CD14-positive monocyte (primary cell): ENCODE data around the gene CD34. TPM values are rescaled to one million over a fixed set of nuclear protein-coding genes. Genes with fewer than 3 reads are reported as not detected.

Experiments
- DNase-seq, 3 donors: peaks; one replicate each; pipeline ENCODE4 v3.0.0-alpha.2; 2011 to 2022
- H2AFZ ChIP-seq: 2 replicates; pipeline ENCODE4 v1.6.0; 2012; ENCODE audit warnings: mild to moderate bottlenecking, low read depth, low read length, inconsistent platforms; ENCODE audit not compliant: insufficient read depth, poor library complexity, severe bottlenecking
- H3K27ac ChIP-seq, 2 donors: 1 replicate in 1 of 2; 2 replicates in 1 of 2; pipeline ENCODE4 v1.5.1; 2012 to 2013; ENCODE audit warnings: low read length in 2 of 2, control low read depth in 1 of 2, inconsistent platforms in 1 of 2, low read depth in 1 of 2, mild to moderate bottlenecking in 1 of 2
- H3K27me3 ChIP-seq, 2 donors: one replicate each; pipeline versions ENCODE4 v1.6.0 to v1.6.1; 2011 to 2013; ENCODE audit warnings: low read length in 2 of 2; ENCODE audit not compliant: control insufficient read depth in 2 of 2, insufficient read depth in 2 of 2
- H3K36me3 ChIP-seq, 2 donors: replicated peaks in 1 of 2; 1 replicate in 1 of 2; 2 replicates in 1 of 2; pipeline versions ENCODE4 v1.5.1 to v1.6.1; 2012 to 2013; ENCODE audit warnings: low read length in 2 of 2, control low read depth in 1 of 2, inconsistent platforms in 1 of 2, mild to moderate bottlenecking in 1 of 2; ENCODE audit not compliant: insufficient read depth in 2 of 2, control insufficient read depth in 1 of 2
- H3K4me1 ChIP-seq, 2 donors: 1 replicate in 1 of 2; 2 replicates in 1 of 2; pipeline versions ENCODE4 v1.5.1 to v1.6.1; 2012 to 2013; ENCODE audit warnings: low read length in 2 of 2, control low read depth in 1 of 2, inconsistent platforms in 1 of 2, mild to moderate bottlenecking in 1 of 2, moderate library complexity in 1 of 2; ENCODE audit not compliant: insufficient read depth in 2 of 2, control insufficient read depth in 1 of 2
- H3K4me2 ChIP-seq: replicated peaks from 2 replicates; pipeline ENCODE3; 2012; ENCODE audit warnings: low read length, moderate library complexity, mild to moderate bottlenecking; ENCODE audit not compliant: poor library complexity, severe bottlenecking; ENCODE audit errors: extremely low read depth
- H3K4me3 ChIP-seq, 3 experiments: fragments of 200-600 bp in 1 of 3; sonication (generic) in 1 of 3; replicated peaks in 1 of 3; 1 replicate in 2 of 3; 2 replicates in 1 of 3; pipeline ENCODE4 v1.5.1; 2011 to 2013; ENCODE audit warnings: low read length in 3 of 3, mild to moderate bottlenecking in 3 of 3, control low read depth in 2 of 3, low read depth in 2 of 3, inconsistent platforms in 1 of 3, moderate library complexity in 1 of 3
- H3K79me2 ChIP-seq: 2 replicates; pipeline ENCODE4 v1.6.0; 2012; ENCODE audit warnings: mild to moderate bottlenecking, control low read depth, inconsistent platforms, low read length, moderate library complexity; ENCODE audit not compliant: insufficient read depth
- H3K9ac ChIP-seq: 2 replicates; pipeline ENCODE4 v1.6.0; 2017; ENCODE audit warnings: low read length, mild to moderate bottlenecking; ENCODE audit not compliant: insufficient read depth, poor library complexity, severe bottlenecking
- H3K9me3 ChIP-seq, 2 donors: replicated peaks in 1 of 2; 1 replicate in 1 of 2; 2 replicates in 1 of 2; pipeline versions ENCODE4 v1.5.1 to v1.6.1; 2012 to 2013; ENCODE audit warnings: low read length in 2 of 2, control low read depth in 1 of 2; ENCODE audit not compliant: control insufficient read depth in 1 of 2, insufficient read depth in 1 of 2
- H4K20me1 ChIP-seq: 2 replicates; pipeline ENCODE4 v1.6.0; 2012; ENCODE audit warnings: mild to moderate bottlenecking, low read length, control low read depth, moderate library complexity; ENCODE audit not compliant: insufficient read depth
- H3K27ac Mint-ChIP-seq, 7 donors: one replicate each; pipeline ENCODE4 v1.8.0; 2020; ENCODE audit warnings: mild to moderate bottlenecking in 7 of 7, mixed read lengths in 7 of 7, moderate library complexity in 6 of 7, inconsistent platforms in 2 of 7
- H3K27me3 Mint-ChIP-seq, 3 donors: one replicate each; pipeline ENCODE4 v1.8.0; 2021 to 2022; ENCODE audit warnings: low read depth in 3 of 3, mild to moderate bottlenecking in 3 of 3, mixed read lengths in 3 of 3, moderate library complexity in 3 of 3, inconsistent platforms in 1 of 3
- H3K36me3 Mint-ChIP-seq, 2 donors: one replicate each; pipeline ENCODE4 v1.8.0; 2020; ENCODE audit warnings: mixed read lengths in 2 of 2, inconsistent platforms in 1 of 2, mild to moderate bottlenecking in 1 of 2
- H3K4me1 Mint-ChIP-seq: one replicate; pipeline ENCODE4 v1.8.0; 2020; ENCODE audit warnings: mild to moderate bottlenecking, mixed read lengths
- H3K4me3 Mint-ChIP-seq, 2 donors: one replicate each; pipeline ENCODE4 v1.8.0; 2020; ENCODE audit warnings: mild to moderate bottlenecking in 2 of 2, mixed read lengths in 2 of 2, moderate library complexity in 1 of 2
- H3K9me3 Mint-ChIP-seq, 7 donors: one replicate each; pipeline ENCODE4 v1.8.0; 2020 to 2022; ENCODE audit warnings: mixed read lengths in 7 of 7, mild to moderate bottlenecking in 6 of 7, moderate library complexity in 6 of 7, inconsistent platforms in 2 of 7
- CTCF ChIP-seq: fragments of 200-600 bp; IDR thresholded peaks from one replicate; pipeline ENCODE4 v1.8.0; 2022; ENCODE audit warnings: antibody characterized with exemption, mild to moderate bottlenecking
- WGBS: methylation state at CpG from one replicate; pipeline ENCODE4 v1.1.5; 2013; ENCODE audit warnings: missing lambda C conversion rate; ENCODE audit not compliant: insufficient coverage; 5-methylcytosine and 5-hydroxymethylcytosine counted together
- intact Hi-C, 2 donors: fragments of 100-400 bp; cut with micrococcal nuclease; formaldehyde crosslinking; loops; one replicate each; pipeline versions ENCODE4 v1.15.0 to v1.15.1; 2023
- polyA plus RNA-seq, 3 donors: library from polyadenylated mRNA; depleted of rRNA in 1 of 3; unstranded in 2 of 3; stranded (reverse) in 1 of 3; fragments of 300-500 nt in 2 of 3; fragments of >200 nt in 1 of 3; fragmentation: Illumina TruSeq in 2 of 3; gene quantifications; 1 replicate in 2 of 3; 2 replicates in 1 of 3; pipeline ENCODE4 v1.2.3, GENCODE V29; 2012 to 2021

Gene CD34
- polyA plus RNA-seq, 3 donors, result 0.03 TPM; not detected in 2

GRCh38 chr1:207898260-207898659, 12.7 kb downstream of the CD34 start:
- no peak for TF ChIP-seq CTCF
- Histone ChIP-seq H3K79me2 (no peaks in the 10 kb centered on the region), H3K4me3 (no peak overlapping the region), H3K4me1 (no peaks in the 10 kb centered on the region), H2AFZ (no peak overlapping the region), H4K20me1 (no peaks in the 10 kb centered on the region), H3K9ac (no peak overlapping the region), H3K9me3 (no peaks in the 10 kb centered on the region), H3K4me2 (no peak overlapping the region), H3K27me3 (no peaks in the 10 kb centered on the region), H3K36me3 (no peaks in the 10 kb centered on the region), H3K27ac (no peak overlapping the region)
- no peak overlapping the region for H3K4me3 Mint-ChIP-seq
- intact Hi-C loops, result no loop called here
- no peaks in the 10 kb centered on the region for H3K36me3 Mint-ChIP-seq
- H3K4me1 Mint-ChIP-seq, result peaks cover 2% of the 10 kb centered on the region
- H3K27ac Mint-ChIP-seq, result peak overlapping the region in 1 of 7 donors; percentile 47
- DNase-seq, result no peak
- peaks cover 0 to 2% (median 0%) of the 10 kb centered on the region in 3 donors for H3K27me3 Mint-ChIP-seq
- no peaks in the 10 kb centered on the region for H3K9me3 Mint-ChIP-seq
- 55% methylated on average over 2 of the region's 2 CpGs for WGBS

- Histone ChIP-seq H3K9me3 (no peaks in the 10 kb centered on the region), H3K79me2 (no peaks in the 10 kb centered on the region), H3K4me1 (no peaks in the 10 kb centered on the region), H2AFZ (no peak overlapping the region), H3K4me3 (no peak overlapping the region), H3K27me3 (no peaks in the 10 kb centered on the region), H3K9ac (no peak overlapping the region), H4K20me1 (no peaks in the 10 kb centered on the region), H3K27ac (no peak overlapping the region), H3K36me3 (no peaks in the 10 kb centered on the region), H3K4me2 (no peak overlapping the region)
- Mint-ChIP-seq H3K36me3 (no peaks in the 10 kb centered on the region), H3K9me3 (no peaks in the 10 kb centered on the region), H3K4me3 (no peak overlapping the region), H3K4me1 (peaks cover 2% of the 10 kb centered on the region), H3K27me3 (peaks cover 0 to 2% (median 0%) of the 10 kb centered on the region in 3 donors), H3K27ac (no peak overlapping the region)
- peak; percentile 31 for TF ChIP-seq CTCF
- DNase-seq, result no peak
- no CpG with 5 or more reads among the region's 2 CpGs for WGBS
- intact Hi-C loops, result no loop called here
These were observed 13.7 kb downstream of the CD34 start for GRCh38 chr1:207897188-207897587.
